HG03039 (cell line): ENCODE measurements around the gene PLEKHJ1.
A peak's percentile ranks its signal among the peaks of the same experiment; 100 is the strongest.

Source experiments
- ATAC-seq: cut with Tn5 transposase; IDR thresholded peaks from one replicate; pipeline ENCODE4 v1.9.1; 2021; ENCODE audit warnings: mild to moderate bottlenecking, moderate library complexity; ENCODE audit not compliant: unreplicated experiment

Gene PLEKHJ1

GRCh38 chr19:2270157-2270422 lies 34.0 kb upstream of the PLEKHJ1 start:
- ATAC-seq: no peak

GRCh38 chr19:2269244-2270156 lies 33.4 kb upstream of the PLEKHJ1 start:
- ATAC-seq: peak; percentile 47

GRCh38 chr19:2268861-2269243 lies 32.7 kb upstream of the PLEKHJ1 start:
- ATAC-seq: no peak

DNA sequence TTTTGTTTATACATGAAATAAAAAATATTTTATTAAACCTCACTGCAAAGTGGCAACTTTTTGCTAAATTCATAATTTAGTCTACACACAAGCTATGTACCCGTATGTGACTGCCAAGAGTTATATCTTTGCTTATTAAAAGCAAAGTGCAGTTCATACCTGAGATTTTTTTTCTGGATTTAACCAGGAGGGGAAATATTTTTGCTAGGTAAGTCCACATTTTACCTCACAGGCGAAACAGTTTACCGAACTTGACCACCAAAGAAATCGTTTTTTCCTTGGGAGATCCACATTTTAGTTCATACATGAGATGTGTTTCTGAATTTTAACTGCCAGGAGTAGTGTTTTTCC lies 32.3 kb upstream of the PLEKHJ1 start:
- ATAC-seq: no peak

- ATAC-seq: no peak
These were observed 30.3 kb upstream of the PLEKHJ1 start for GRCh38 chr19:2266183-2266993.

DNA sequence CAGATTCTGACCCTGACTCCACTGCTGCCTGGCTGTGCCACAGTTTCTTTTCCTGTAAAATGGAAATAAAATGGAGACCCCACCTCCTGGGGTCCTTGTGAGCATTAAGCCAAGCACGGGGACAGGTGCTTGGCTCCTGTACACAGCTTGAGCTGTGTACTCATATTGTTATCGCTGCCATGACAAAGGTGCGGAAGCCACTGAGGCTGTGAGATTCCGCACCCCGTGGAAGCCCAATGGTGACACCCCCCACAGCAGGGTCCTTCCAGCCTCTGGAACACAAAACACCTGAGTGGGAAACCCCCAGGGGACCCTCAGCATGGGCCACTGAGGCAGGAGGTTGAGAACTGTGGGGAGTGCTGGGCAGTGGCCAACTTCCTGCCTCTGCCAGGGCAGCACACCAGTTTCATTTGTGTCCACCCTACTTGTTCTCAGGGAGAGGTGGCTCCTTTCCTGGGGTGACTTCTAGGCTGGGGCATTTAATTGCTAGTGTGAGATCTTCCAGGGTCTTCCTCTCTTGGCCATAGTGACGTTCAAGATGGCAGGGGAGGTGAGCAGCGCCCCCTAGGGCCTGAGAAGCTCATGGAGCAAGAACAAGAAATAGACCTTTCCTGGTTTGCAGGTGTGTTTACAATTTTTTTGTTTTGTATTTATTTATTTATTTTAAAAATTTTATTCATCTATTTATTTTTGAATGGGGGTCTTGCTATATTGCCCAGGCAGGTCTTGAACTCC lies 25.5 kb upstream of the PLEKHJ1 start:
- ATAC-seq: no peak

DNA sequence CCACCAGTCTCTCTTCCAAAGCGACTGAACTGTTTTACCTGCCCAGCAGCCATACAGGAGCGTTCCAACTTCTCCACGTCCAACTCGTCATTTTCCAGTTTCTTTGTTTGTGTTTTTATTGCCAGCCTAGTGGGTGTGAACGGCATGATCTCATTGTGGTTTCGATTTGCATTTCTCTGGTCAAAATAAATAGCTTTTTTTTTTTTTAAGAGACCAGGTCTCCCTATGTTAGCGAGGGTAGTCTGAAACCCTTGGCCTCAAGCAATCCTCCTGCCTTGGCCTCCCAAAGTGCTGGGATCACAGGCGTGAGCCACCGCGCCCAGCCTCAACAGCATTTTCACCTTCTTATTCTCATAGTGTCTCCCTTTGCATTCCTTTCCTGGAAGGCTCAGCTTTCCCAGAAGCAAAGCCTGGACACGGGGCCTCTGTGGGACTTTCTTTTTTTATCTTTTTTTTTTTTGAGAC lies 24.2 kb upstream of the PLEKHJ1 start:
- no peak for ATAC-seq

- ATAC-seq: no peak
These were observed 23.2 kb upstream of the PLEKHJ1 start for GRCh38 chr19:2259336-2259735.

- no peak for ATAC-seq
These were observed 20.0 kb upstream of the PLEKHJ1 start, which contains the start of gene JSRP1 for GRCh38 chr19:2255982-2256685. JSRP1 (minus strand) TSS chr19:2256417; CDS start chr19:2255314, 1,103 bp downstream.

DNA sequence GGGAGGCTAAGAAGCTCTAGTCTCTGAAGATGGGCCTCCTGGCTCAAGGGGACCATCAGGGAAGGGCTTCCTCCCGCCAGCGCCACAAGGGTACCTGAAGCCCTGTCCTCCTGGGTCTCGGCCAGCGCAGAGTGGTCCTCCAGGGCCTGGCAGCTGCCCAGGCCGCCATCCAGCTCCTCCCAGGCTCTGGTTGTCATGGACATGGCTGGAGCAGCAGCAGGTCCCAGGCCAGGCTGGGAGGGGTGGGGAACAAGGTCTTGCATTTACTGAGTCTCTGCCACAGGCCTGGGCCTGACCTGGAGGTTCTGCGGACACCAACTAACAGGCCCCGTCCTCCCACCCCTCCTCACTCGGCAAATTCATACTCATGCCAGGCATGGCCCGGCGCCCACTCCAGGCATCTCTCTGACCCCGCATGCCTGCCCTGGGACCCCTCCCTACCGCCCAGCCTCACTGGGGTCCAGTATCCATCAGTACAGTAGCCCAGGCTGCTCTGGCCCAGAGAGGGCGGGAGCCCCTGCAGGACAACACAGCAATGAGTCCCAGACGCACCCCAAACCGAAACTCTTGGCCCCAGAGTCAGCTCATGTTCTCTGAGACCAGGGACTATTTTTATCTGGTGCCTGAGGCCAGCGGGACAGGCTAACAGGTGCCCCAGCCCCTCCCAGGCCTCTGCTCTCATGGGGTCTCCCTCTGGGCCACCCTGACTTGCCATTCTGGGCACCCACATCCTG lies 19.1 kb upstream of the PLEKHJ1 start:
- no peak for ATAC-seq

- ATAC-seq: no peak
These were observed 18.1 kb upstream of the PLEKHJ1 start for GRCh38 chr19:2254064-2254872.

GRCh38 chr19:2253106-2254063 lies 17.3 kb upstream of the PLEKHJ1 start:
- no peak for ATAC-seq

DNA sequence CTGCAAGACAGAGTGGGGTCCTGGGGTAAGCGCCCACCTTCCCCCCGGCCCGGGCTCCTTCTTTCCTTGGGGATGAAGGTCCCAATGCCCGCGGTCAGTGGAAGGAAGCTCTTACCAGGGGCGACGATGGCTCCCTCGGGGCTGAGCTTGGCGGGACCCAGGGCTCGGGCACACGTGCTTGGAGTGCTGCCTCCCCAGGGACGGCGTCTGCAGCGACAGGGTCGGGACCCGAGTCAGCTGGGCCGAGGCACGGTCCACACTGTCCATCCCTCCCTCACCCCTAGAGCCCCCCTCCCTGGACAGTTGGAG lies 16.6 kb upstream of the PLEKHJ1 start:
- no peak for ATAC-seq

GRCh38 chr19:2252055-2252796 lies 16.1 kb upstream of the PLEKHJ1 start:
- no peak for ATAC-seq

DNA sequence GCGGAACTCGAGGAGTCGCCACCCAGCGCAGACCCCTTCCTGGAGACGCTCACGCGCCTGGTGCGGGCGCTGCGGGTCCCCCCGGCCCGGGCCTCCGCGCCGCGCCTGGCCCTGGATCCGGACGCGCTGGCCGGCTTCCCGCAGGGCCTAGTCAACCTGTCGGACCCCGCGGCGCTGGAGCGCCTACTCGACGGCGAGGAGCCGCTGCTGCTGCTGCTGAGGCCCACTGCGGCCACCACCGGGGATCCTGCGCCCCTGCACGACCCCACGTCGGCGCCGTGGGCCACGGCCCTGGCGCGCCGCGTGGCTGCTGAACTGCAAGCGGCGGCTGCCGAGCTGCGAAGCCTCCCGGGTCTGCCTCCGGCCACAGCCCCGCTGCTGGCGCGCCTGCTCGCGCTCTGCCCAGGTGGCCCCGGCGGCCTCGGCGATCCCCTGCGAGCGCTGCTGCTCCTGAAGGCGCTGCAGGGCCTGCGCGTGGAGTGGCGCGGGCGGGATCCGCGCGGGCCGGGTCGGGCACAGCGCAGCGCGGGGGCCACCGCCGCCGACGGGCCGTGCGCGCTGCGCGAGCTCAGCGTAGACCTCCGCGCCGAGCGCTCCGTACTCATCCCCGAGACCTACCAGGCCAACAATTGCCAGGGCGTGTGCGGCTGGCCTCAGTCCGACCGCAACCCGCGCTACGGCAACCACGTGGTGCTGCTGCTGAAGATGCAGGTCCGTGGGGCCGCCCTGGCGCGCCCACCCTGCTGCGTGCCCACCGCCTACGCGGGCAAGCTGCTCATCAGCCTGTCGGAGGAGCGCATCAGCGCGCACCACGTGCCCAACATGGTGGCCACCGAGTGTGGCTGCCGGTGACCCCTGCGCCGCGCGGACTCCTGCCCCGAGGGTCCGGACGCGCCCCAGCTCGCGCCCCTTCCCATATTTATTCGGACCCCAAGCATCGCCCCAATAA lies 15.3 kb upstream of the PLEKHJ1 start:
- no peak for ATAC-seq

GRCh38 chr19:2250766-2251105 lies 14.6 kb upstream of the PLEKHJ1 start:
- no peak for ATAC-seq
